Activated CD8-positive, alpha-beta T cell treated with anti-CD3 and anti-CD28 coated beads for 36 hours (primary cell): Measurements from ENCODE around the gene GALNT9. TPM values are rescaled to one million over a fixed set of nuclear protein-coding genes. Genes with fewer than 3 reads are reported as not detected.
"Not testable (repeated sequence)": the region's sequence is repeated elsewhere in the genome, so short reads cannot be mapped to it uniquely, and the experiment has no call there.

Source experiments
- ATAC-seq: fragments of 200-7000 bp; cut with Tn5 transposase; one replicate; pipeline ENCODE4 v1.10.0; 2021; ENCODE audit warnings: mild to moderate bottlenecking, moderate library complexity
- CTCF ChIA-PET: fragments of 350-600 bp; sonication (Branson Sonifier 250); formaldehyde crosslinking; loops from one replicate; lab custom pipeline; 2021; ENCODE audit warnings: antibody characterized with exemption; lab: Charles Lee
- POLR2A ChIA-PET: fragments of 350-600 bp; sonication (Branson Sonifier 250); formaldehyde crosslinking; loops from one replicate; lab custom pipeline; 2021; ENCODE audit warnings: antibody characterized with exemption; lab: Charles Lee
- DNase-seq: peaks from one replicate; pipeline ENCODE4 v3.0.0-alpha.2; 2020
- H3K27ac Mint-ChIP-seq: one replicate; pipeline ENCODE4 v1.8.0; 2021; ENCODE audit warnings: mild to moderate bottlenecking, mixed read lengths
- H3K27me3 Mint-ChIP-seq: one replicate; pipeline ENCODE4 v1.8.0; 2021; ENCODE audit warnings: mixed read lengths
- H3K36me3 Mint-ChIP-seq: one replicate; pipeline ENCODE4 v1.8.0; 2021; ENCODE audit warnings: low read depth, mixed read lengths
- H3K4me1 Mint-ChIP-seq: one replicate; pipeline ENCODE4 v1.8.0; 2021; ENCODE audit warnings: low read depth, mixed read lengths
- H3K4me3 Mint-ChIP-seq: one replicate; pipeline ENCODE4 v1.8.0; 2021; ENCODE audit warnings: mild to moderate bottlenecking, moderate library complexity, mixed read lengths
- H3K9me3 Mint-ChIP-seq: one replicate; pipeline ENCODE4 v1.8.0; 2021; ENCODE audit warnings: mixed read lengths
- CTCF ChIP-seq: fragments of 200-600 bp; IDR thresholded peaks from one replicate; pipeline ENCODE4 v1.8.0; 2022; ENCODE audit warnings: antibody characterized with exemption, mild to moderate bottlenecking
- intact Hi-C: fragments of 100-400 bp; cut with micrococcal nuclease; formaldehyde crosslinking; loops from one replicate; pipeline ENCODE4 v1.10.0; 2022
- total RNA-seq, 2 experiments: library from RNA; stranded (reverse); gene quantifications; one replicate each; pipeline ENCODE4 v1.2.3, GENCODE V29; 2021

The GALNT9 gene
- total RNA-seq, 2 experiments from 2014 or later = not detected

DNA sequence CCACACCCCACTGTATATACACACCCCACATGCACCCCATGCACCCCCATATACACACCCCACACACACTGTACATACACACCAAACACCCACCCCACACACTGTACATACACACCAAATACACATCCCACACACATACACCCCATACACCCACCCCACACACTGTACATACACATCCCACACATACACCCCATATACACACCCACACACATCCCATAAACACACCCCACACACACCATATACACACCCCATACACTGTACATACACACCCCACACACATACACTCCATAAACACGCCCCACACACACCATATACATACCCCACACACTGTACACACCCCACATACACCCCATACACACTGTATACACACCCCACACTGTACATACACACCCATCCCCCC, 102.8 kb downstream of the GALNT9 start:
- TF ChIP-seq CTCF = no peak
- DNase-seq (no peak), ATAC-seq (no peak)
- Mint-ChIP-seq H3K27me3 (peaks cover 13% of the 10 kb centered on the region), H3K4me3 (no peak overlapping the region), H3K4me1 (peaks cover 4% of the 10 kb centered on the region), H3K36me3 (no peaks in the 10 kb centered on the region), H3K9me3 (no peaks in the 10 kb centered on the region), H3K27ac (no peak overlapping the region)
- POLR2A ChIA-PET = no interaction called here
- intact Hi-C loops = no loop called here
- CTCF ChIA-PET = no interaction called here

- intact Hi-C loops = no loop called here
- no peak for ATAC-seq
- no peaks in the 10 kb centered on the region for H3K36me3 Mint-ChIP-seq
- H3K4me3 Mint-ChIP-seq = no peak overlapping the region
- ChIA-PET POLR2A (no interaction called here), CTCF (no interaction called here)
- DNase-seq = no peak
- H3K27ac Mint-ChIP-seq = no peak overlapping the region
- H3K4me1 Mint-ChIP-seq = peaks cover 4% of the 10 kb centered on the region
- peaks cover 16% of the 10 kb centered on the region for H3K27me3 Mint-ChIP-seq
- TF ChIP-seq CTCF = no peak
- H3K9me3 Mint-ChIP-seq = no peaks in the 10 kb centered on the region
Observed at GRCh38 chr12:132225214-132225613, 104.2 kb downstream of the GALNT9 start.

- CTCF ChIA-PET = no interaction called here
- Mint-ChIP-seq H3K4me1 (peaks cover 4% of the 10 kb centered on the region), H3K27ac (no peak overlapping the region), H3K27me3 (peaks cover 20% of the 10 kb centered on the region), H3K4me3 (no peak overlapping the region), H3K36me3 (no peaks in the 10 kb centered on the region), H3K9me3 (no peaks in the 10 kb centered on the region)
- TF ChIP-seq CTCF = no peak
- intact Hi-C loops = loop anchor here (5.0 kb wide), 1 partner anchor 72 kb away; no protein-coding TSS in a partner anchor
- DNase-seq (no peak), ATAC-seq (no peak)
- POLR2A ChIA-PET = no interaction called here
Observed at GRCh38 chr12:132224484-132224883, 104.9 kb downstream of the GALNT9 start.

DNA sequence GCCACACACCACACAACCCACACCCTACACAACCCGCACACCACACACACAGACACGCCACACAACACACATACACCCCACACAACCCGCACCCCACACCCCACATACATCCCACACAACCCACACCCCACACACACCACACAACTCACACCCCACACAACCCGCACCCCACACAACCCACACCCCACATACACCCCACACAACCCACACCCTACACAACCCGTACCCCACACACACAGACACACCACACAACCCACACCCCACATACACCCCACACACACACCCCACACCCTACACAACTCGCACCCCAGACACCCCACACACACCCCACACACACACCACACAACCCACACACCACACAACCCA, 106.6 kb downstream of the GALNT9 start:
- Mint-ChIP-seq H3K9me3 (no peaks in the 10 kb centered on the region), H3K4me1 (peaks cover 4% of the 10 kb centered on the region), H3K4me3 (no peak overlapping the region), H3K27me3 (peaks cover 16% of the 10 kb centered on the region), H3K27ac (no peak overlapping the region), H3K36me3 (no peaks in the 10 kb centered on the region)
- no peak for TF ChIP-seq CTCF
- no peak for ATAC-seq
- intact Hi-C loops = loop anchor here (5.0 kb wide), 1 partner anchor 70 kb away; no protein-coding TSS in a partner anchor
- DNase-seq = no peak
- CTCF ChIA-PET = no interaction called here
- POLR2A ChIA-PET = no interaction called here

- H3K4me3 Mint-ChIP-seq = no peak overlapping the region
- H3K27ac Mint-ChIP-seq = no peak overlapping the region
- no peaks in the 10 kb centered on the region for H3K9me3 Mint-ChIP-seq
- no peak for TF ChIP-seq CTCF
- H3K27me3 Mint-ChIP-seq = peaks cover 13% of the 10 kb centered on the region
- ChIA-PET POLR2A (no interaction called here), CTCF (no interaction called here)
- no peaks in the 10 kb centered on the region for H3K36me3 Mint-ChIP-seq
- ATAC-seq = peak; percentile 50
- peaks cover 4% of the 10 kb centered on the region for H3K4me1 Mint-ChIP-seq
- intact Hi-C loops = loop anchor here (5.0 kb wide), 1 partner anchor 70 kb away; no protein-coding TSS in a partner anchor
- DNase-seq = peak; percentile 45
Observed at GRCh38 chr12:132222096-132222807, 107.1 kb downstream of the GALNT9 start.

GRCh38 chr12:132219761-132220160, 109.6 kb downstream of the GALNT9 start:
- H3K9me3 Mint-ChIP-seq, DNase-seq, H3K4me3 Mint-ChIP-seq, POLR2A ChIA-PET, ATAC-seq, H3K4me1 Mint-ChIP-seq, H3K36me3 Mint-ChIP-seq, H3K27ac Mint-ChIP-seq: not testable (repeated sequence)
- CTCF ChIA-PET = interaction anchor here (0.7 to 1.6 kb wide), 8 partner anchors 32 to 74 kb away, joined by 3 to 23 read pairs (median 4); no protein-coding TSS in a partner anchor
- peaks cover 14% of the 10 kb centered on the region for H3K27me3 Mint-ChIP-seq
- intact Hi-C loops = loop anchor here (5.0 kb wide), 1 partner anchor 67 kb away; no protein-coding TSS in a partner anchor
